Measurements from ENCODE around the gene PAX3. TPM values are rescaled to one million over a fixed set of nuclear protein-coding genes. Genes with fewer than 3 reads are reported as not detected.

Gene PAX3
- total RNA-seq, 1 donor from 2014 or later: not detected

DNA sequence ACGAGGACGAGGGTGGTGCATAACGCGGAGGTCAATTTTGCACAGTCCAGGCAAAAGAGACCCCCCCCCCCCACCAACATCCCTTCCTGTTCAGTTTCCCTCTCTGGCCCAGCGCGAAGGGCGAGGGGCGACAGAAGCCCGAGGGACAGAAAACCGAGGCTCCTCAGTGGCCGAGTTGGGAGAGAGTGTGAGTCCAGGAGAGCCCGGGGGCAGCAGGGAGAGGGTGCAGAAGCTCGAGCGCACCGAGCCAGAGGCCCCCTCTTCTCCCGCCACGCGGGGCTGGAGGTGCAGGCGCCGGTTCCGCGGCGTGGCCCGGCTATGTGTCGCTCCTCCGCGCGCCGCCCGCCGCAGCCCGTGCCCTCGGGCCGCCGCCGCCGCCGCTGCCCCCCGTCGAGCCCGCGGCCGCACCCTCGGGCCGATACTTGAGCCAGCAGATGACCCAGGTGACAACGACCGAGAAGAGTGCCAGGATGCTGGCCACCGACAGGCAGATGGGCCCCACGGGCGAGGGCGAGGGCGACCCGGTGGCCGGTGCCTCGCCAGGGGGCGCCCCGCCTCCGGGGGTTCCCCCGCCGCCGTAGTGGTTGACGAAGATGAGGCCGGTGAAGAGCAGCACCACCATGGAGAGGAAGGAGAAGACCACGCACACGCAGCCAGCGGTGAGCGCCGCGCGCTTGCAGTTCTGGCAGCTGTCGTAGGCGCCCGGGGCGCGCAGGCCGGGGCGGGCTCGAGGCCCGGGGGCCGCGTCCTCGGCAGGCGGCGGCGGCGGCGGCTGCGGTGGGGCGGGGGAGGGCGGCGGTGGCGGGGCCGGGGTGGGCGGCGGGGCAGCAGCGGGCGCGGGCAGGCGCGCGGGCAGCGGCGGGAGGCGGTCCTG is 20.2 kb upstream of the PAX3 start:
- no peaks in the 10 kb centered on the region for H3K36me3 Mint-ChIP-seq (ENCODE audit: low read depth)
- DNase-seq (ENCODE audit: low spot score): peak; percentile 25
- H3K27me3 Mint-ChIP-seq (ENCODE audit: insufficient read depth): peaks cover 51% of the 10 kb centered on the region
- H3K4me3 Mint-ChIP-seq: peak overlapping the region; percentile 86
- H3K4me1 Mint-ChIP-seq (ENCODE audit: low read depth): peaks cover 17% of the 10 kb centered on the region
- intact Hi-C loops (cut with micrococcal nuclease): loop anchor here (1.0 to 5.0 kb wide), 6 partner anchors 37 to 373 kb away; partner anchors contain the start of gene FARSB
- H3K27ac Mint-ChIP-seq: no peak overlapping the region
- H3K9me3 Mint-ChIP-seq: no peaks in the 10 kb centered on the region

DNA sequence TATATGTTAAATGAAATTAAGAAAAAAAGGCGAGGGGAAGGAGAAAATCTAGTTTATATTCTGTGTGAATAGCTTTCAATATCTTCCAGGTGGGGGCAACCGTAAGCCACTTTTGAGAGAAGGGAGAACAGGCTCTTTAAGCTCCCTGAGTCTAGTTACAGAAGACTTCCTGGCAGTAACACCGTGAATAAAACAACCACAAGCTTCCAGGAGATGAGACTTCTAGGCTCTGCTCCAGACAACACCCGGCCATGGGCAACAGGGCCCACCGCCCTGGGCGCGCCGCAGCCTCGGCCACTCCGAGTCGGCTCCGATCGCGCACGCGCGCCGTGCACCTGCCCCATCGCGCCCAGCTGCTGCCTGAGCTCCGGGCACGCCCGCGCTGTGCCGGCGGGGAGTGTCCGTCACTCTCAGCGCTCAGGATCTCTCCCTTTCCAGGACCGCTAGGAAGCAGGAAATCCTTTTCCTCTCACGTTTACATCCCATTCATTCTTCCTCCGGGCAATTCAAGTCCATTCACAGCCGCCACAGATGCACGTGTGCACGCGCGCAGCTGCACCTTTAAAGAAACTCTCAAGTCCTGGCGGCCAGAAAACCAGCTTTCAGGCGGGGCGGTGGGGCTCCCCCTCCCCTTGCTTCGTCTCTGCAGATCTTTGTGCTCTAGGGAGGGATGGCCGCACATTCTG is 19.4 kb upstream of the PAX3 start:
- Mint-ChIP-seq H3K27me3 (ENCODE audit: insufficient read depth) (peaks cover 57% of the 10 kb centered on the region), H3K9me3 (no peaks in the 10 kb centered on the region), H3K36me3 (ENCODE audit: low read depth) (no peaks in the 10 kb centered on the region), H3K4me3 (peak overlapping the region; percentile 86), H3K27ac (no peak overlapping the region), H3K4me1 (ENCODE audit: low read depth) (peaks cover 17% of the 10 kb centered on the region)
- intact Hi-C loops (cut with micrococcal nuclease): loop anchor here (1.0 to 5.0 kb wide), 6 partner anchors 36 to 374 kb away; partner anchors contain the start of gene FARSB
- peak; percentile 43 for DNase-seq (ENCODE audit: low spot score)

DNA sequence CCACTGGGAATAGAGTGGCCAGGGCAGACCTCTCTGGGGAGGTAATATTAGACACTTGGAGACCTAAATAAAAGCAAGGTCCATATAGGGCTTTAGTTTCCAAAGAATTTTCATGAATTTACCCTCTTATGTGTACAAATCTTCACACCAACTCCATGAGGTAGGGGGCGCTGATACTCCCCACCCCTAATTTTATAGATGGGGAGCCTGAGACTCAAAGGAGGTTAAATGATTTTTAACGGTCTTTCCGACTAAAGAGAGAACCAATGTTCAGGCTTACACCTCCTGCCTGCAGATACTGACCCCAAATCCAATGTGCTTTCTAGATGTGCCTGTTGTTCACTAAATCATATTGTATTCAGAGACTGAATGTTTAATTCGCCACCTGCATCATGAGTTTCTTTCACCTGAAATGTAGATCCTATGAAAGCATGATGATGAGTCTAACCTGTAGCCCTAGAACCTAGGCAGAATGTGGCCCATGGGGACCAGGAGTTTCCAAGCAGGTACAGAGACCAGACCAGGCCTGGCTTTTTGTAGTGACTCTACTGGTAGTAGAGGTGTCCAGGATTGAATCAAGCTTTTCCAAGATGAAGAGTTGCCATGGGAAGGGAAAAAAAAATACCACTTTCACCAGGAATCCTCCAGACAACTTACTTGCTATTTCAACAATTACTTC is 16.8 kb upstream of the PAX3 start:
- Mint-ChIP-seq H3K36me3 (ENCODE audit: low read depth) (peaks cover 3% of the 10 kb centered on the region), H3K9me3 (no peaks in the 10 kb centered on the region), H3K4me1 (ENCODE audit: low read depth) (peaks cover 2% of the 10 kb centered on the region), H3K27ac (no peak overlapping the region), H3K4me3 (no peak overlapping the region), H3K27me3 (ENCODE audit: insufficient read depth) (peaks cover 61% of the 10 kb centered on the region)
- no peak for DNase-seq (ENCODE audit: low spot score)
- intact Hi-C loops (cut with micrococcal nuclease): loop anchor here (2.0 to 5.0 kb wide), 3 partner anchors 19 to 377 kb away; no protein-coding TSS in a partner anchor

DNA sequence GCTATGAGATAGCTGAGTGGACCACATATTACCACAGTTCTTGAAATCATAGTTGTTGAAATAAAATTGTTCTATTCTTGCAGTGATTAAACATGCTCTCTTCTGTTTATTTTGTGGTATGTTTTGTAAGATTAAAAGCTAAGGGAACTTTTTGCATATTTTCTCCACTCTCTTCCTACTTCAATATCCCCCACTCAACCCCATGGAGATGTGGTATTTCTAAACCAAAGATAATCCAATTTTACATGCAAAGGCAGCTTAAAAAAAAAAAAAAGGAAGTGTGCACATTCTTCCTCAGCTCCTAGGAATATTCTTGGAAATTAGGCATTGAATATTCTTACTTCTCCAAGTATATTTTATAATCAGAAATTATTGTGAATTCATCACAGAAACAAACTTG is 15.0 kb upstream of the PAX3 start:
- H3K36me3 Mint-ChIP-seq (ENCODE audit: low read depth): peaks cover 3% of the 10 kb centered on the region
- H3K27ac Mint-ChIP-seq: no peak overlapping the region
- H3K27me3 Mint-ChIP-seq (ENCODE audit: insufficient read depth): peaks cover 75% of the 10 kb centered on the region
- intact Hi-C loops (cut with micrococcal nuclease): loop anchor here (1.0 to 2.0 kb wide), 2 partner anchors 9 to 17 kb away; no protein-coding TSS in a partner anchor
- H3K4me1 Mint-ChIP-seq (ENCODE audit: low read depth): no peaks in the 10 kb centered on the region
- no peak overlapping the region for H3K4me3 Mint-ChIP-seq
- DNase-seq (ENCODE audit: low spot score): no peak
- H3K9me3 Mint-ChIP-seq: no peaks in the 10 kb centered on the region

DNA sequence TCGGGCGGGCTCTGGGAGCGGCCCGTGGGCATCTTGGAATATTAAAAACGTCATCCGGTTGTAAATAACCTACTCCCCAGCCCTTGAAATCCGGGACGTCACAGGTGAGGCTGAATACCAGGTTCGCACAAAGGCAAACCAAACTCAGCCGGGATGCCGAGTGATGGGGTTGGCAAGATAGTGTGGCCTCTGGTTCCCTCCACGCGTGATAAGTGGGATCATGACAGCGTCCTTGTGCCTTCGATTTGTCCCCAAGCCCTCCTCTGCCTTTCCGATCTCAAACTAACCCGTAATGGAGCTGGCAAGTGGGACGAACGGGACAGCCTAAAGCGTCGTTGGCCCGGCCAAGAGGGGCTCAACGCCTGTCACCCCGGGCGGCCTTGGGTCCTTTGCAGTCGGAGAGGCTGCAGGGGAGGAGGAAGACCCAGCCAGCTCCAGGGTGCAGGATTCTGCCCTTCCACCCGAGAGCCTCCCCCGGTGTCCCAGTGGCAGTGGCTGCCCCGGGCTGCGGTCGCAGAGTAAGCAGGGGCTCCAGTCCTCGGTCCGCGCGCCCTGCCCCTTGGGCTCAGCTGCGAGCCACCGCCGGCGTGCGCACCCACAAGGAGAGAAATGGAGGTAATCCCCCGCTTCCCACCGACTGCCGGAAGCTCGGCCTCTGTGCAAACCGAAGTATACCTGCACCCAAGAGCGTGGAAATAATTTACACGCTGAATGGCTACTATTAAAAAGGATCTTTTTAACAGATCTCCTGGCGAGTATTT is 13.4 kb upstream of the PAX3 start:
- Mint-ChIP-seq H3K4me1 (ENCODE audit: low read depth) (no peaks in the 10 kb centered on the region), H3K36me3 (ENCODE audit: low read depth) (peaks cover 3% of the 10 kb centered on the region), H3K4me3 (no peak overlapping the region), H3K9me3 (no peaks in the 10 kb centered on the region), H3K27me3 (ENCODE audit: insufficient read depth) (peaks cover 84% of the 10 kb centered on the region), H3K27ac (peak overlapping the region; percentile 21)
- DNase-seq (ENCODE audit: low spot score): no peak
- intact Hi-C loops (cut with micrococcal nuclease): no loop called here

DNA sequence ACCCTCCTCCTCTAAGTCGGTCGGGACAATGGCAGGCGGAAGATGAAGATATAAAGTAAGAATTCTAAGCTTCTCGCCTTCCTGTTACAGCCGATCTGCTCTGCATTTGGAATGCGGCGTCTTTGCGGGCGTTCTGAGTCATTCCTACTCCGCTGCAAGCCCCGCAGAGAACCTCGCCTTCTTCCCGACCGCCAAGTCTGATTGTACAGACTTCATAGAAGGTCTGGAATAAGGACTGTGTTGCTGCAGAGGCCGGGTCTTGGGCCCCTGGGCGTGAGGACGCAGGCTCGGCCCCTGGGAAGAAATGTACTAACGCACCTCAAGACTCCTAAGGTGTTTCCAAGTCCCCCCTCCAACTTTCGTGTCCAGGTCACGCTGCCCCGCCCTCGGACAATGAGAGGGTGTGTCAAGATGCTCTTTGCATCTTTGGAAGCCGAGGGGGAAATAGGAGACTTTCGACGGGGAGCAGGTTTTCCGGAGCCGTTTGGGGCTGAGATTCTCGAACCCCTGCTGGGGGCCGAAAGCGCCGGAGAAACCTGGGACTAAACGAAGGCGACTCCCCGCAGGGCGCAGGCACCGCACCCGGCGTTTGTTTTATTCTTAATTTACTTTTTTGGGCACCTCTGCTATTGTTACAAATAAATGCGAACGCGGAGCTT is 12.7 kb upstream of the PAX3 start:
- H3K27me3 Mint-ChIP-seq (ENCODE audit: insufficient read depth): peaks cover 91% of the 10 kb centered on the region
- no peaks in the 10 kb centered on the region for H3K9me3 Mint-ChIP-seq
- H3K4me3 Mint-ChIP-seq: no peak overlapping the region
- DNase-seq (ENCODE audit: low spot score): no peak
- intact Hi-C loops (cut with micrococcal nuclease): no loop called here
- H3K27ac Mint-ChIP-seq: no peak overlapping the region
- peaks cover under 1% of the 10 kb centered on the region for H3K4me1 Mint-ChIP-seq (ENCODE audit: low read depth)
- H3K36me3 Mint-ChIP-seq (ENCODE audit: low read depth): peaks cover 3% of the 10 kb centered on the region

DNA sequence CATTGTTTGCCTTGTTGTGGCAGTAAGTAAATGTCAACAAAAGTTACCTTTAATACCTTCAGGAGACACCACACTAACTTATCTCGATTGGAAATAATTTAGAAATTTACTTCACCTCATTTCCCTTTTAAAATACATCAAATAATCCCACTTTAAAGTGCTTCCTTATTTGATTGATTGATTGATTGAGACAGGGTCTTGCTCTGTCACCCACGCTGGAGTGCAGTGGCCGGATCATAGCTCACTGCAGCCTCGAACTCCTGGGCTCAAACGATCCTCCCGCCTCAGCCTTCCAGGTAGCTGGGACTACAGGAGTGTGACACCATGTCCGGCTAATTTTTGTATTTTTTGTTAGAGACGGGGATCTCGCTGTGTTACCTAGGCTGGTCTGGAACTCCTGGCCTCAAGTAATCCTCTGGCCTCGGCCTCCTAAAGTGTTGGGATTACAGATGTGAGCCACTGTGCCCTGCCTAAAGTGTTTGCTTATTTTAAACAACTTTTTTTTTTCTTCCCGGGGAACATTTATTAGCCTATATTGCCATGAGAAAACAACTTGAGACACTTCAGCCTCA is 12.0 kb upstream of the PAX3 start:
- peaks cover 6% of the 10 kb centered on the region for H3K4me1 Mint-ChIP-seq (ENCODE audit: low read depth)
- H3K36me3 Mint-ChIP-seq (ENCODE audit: low read depth): peaks cover 3% of the 10 kb centered on the region
- peaks cover 90% of the 10 kb centered on the region for H3K27me3 Mint-ChIP-seq (ENCODE audit: insufficient read depth)
- intact Hi-C loops (cut with micrococcal nuclease): no loop called here
- H3K9me3 Mint-ChIP-seq: no peaks in the 10 kb centered on the region
- no peak for DNase-seq (ENCODE audit: low spot score)
- H3K27ac Mint-ChIP-seq: no peak overlapping the region
- no peak overlapping the region for H3K4me3 Mint-ChIP-seq

DNA sequence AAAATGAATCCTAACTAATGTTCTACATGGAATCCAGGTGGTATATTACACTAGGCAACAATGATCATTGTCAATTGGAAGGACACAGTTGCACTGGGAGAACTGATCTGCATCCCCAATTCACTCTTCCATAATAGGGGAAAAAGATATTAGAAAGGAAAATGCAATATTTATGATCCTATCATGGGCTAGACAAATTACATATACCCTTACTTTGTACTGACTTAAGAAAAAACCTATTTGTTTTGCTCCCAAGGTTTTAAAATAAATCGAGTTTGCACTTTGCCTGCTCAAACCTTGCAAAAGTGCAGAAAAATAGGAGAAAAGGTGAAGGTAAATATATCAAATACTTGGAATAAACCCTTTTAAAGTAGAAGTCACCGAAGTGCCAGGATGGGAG is 11.0 kb upstream of the PAX3 start:
- intact Hi-C loops (cut with micrococcal nuclease): no loop called here
- H3K9me3 Mint-ChIP-seq: no peaks in the 10 kb centered on the region
- no peak for DNase-seq (ENCODE audit: low spot score)
- H3K4me1 Mint-ChIP-seq (ENCODE audit: low read depth): peaks cover 15% of the 10 kb centered on the region
- H3K27ac Mint-ChIP-seq: no peak overlapping the region
- no peak overlapping the region for H3K4me3 Mint-ChIP-seq
- peaks cover 92% of the 10 kb centered on the region for H3K27me3 Mint-ChIP-seq (ENCODE audit: insufficient read depth)
- H3K36me3 Mint-ChIP-seq (ENCODE audit: low read depth): peaks cover 7% of the 10 kb centered on the region

DNA sequence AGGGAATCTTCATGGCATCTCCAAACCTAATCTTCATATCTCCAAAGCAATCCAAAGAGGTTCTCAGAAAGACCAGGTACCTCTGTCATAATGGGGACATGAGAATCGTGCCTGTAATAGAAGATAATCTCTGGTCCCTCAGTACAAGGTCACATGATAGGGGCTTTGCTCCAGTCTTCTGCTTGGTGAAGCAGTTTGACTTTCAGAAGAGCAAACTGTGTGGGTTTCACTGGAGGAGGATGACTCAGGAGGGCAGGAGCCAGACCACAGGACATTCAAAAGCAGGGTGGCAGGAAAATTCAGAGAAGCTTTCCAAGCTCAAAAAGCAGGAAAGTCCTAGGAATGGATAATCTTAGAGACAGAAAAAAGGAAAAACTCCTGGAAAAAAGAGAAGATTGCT is 10.6 kb upstream of the PAX3 start:
- Mint-ChIP-seq H3K36me3 (ENCODE audit: low read depth) (peaks cover 7% of the 10 kb centered on the region), H3K27ac (no peak overlapping the region), H3K4me3 (no peak overlapping the region), H3K27me3 (ENCODE audit: insufficient read depth) (peaks cover 92% of the 10 kb centered on the region), H3K9me3 (no peaks in the 10 kb centered on the region), H3K4me1 (ENCODE audit: low read depth) (peaks cover 16% of the 10 kb centered on the region)
- intact Hi-C loops (cut with micrococcal nuclease): no loop called here
- no peak for DNase-seq (ENCODE audit: low spot score)

DNA sequence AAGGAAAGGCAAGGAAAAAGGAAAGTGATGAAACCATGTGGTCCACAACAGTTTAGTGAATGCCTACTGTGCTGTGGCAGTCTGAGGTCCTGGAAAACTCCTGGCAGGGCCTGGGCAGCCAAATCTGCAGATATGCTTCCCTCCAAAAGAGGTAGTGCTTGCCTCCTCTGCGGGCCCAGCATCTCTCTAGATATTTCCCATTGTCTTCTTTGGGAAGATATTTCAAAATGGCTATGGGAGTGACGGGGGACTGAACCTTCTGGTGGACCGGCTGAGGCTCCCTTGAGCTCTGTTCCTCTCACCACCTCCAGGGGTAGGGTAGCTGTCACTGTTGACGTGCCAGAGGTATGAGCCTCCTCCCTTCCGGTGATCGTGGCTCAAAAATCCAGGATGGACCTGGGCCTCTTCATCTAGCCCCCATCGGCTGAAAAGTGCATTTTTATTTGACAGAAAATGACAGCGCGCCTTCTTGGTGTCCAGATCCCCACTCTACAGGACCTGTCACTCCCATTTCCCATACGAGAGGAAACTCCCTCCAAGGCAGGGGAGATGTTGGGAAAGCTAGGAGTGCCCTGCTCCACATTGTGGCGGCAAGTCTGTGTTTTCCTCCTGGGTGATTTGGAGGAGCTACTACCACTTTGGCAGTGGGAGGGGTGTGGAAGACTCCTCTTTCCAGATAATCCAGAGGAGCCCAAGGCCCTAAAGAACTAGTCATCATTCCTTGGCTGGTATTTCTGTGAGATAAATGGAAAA is 9.4 kb upstream of the PAX3 start:
- DNase-seq (ENCODE audit: low spot score): no peak
- H3K27me3 Mint-ChIP-seq (ENCODE audit: insufficient read depth): peaks cover 90% of the 10 kb centered on the region
- H3K36me3 Mint-ChIP-seq (ENCODE audit: low read depth): peaks cover 7% of the 10 kb centered on the region
- H3K9me3 Mint-ChIP-seq: peaks cover 2% of the 10 kb centered on the region
- H3K4me3 Mint-ChIP-seq: no peak overlapping the region
- intact Hi-C loops (cut with micrococcal nuclease): no loop called here
- peaks cover 16% of the 10 kb centered on the region for H3K4me1 Mint-ChIP-seq (ENCODE audit: low read depth)
- no peak overlapping the region for H3K27ac Mint-ChIP-seq

DNA sequence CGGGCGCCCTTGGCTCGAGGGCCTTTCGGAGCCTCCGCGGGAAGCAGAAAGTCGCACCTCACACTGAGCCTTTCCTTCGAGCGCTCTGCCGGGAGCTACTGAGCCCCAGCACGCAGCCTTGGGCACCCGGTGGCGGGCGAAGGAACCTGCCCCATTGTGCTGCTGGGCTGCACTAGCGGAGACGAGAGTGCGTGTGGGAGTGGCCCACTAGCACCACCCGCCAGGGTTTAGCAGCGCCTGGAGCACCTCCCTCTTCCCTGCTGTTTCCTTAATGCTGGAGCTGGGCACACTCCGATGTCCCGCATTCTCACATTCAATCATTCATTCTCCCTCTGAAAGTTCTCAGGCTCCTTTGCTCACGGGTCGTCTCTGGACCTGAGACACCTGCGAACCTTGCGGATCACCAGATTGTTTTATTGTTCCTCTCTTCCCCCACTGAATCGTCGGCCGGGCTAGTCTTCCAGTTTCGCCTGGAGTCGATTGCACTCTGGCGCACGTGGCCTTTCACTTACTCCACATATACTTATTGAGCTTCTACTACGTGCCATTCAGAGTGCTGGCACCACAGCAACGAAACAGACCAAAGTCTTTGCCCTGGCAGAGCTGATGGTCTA is 8.5 kb upstream of the PAX3 start:
- H3K4me1 Mint-ChIP-seq (ENCODE audit: low read depth): peaks cover 16% of the 10 kb centered on the region
- H3K36me3 Mint-ChIP-seq (ENCODE audit: low read depth): peaks cover 7% of the 10 kb centered on the region
- H3K27me3 Mint-ChIP-seq (ENCODE audit: insufficient read depth): peaks cover 91% of the 10 kb centered on the region
- no peak for DNase-seq (ENCODE audit: low spot score)
- intact Hi-C loops (cut with micrococcal nuclease): no loop called here
- peak overlapping the region; percentile 60 for H3K27ac Mint-ChIP-seq
- no peak overlapping the region for H3K4me3 Mint-ChIP-seq
- peaks cover 4% of the 10 kb centered on the region for H3K9me3 Mint-ChIP-seq
